NCI-H2081 treated with DMSO at 0.1 percent for 48 hours (cell line): ENCODE measurements around the gene C5orf15.
"Not testable (repeated sequence)": the region's sequence is repeated elsewhere in the genome, so short reads cannot be mapped to it uniquely, and the experiment has no call there.

Experiments
- DNase-seq: peaks from one replicate; lab custom pipeline; 2025; lab: John Stamatoyannopoulos, UW

C5orf15 gene

DNA sequence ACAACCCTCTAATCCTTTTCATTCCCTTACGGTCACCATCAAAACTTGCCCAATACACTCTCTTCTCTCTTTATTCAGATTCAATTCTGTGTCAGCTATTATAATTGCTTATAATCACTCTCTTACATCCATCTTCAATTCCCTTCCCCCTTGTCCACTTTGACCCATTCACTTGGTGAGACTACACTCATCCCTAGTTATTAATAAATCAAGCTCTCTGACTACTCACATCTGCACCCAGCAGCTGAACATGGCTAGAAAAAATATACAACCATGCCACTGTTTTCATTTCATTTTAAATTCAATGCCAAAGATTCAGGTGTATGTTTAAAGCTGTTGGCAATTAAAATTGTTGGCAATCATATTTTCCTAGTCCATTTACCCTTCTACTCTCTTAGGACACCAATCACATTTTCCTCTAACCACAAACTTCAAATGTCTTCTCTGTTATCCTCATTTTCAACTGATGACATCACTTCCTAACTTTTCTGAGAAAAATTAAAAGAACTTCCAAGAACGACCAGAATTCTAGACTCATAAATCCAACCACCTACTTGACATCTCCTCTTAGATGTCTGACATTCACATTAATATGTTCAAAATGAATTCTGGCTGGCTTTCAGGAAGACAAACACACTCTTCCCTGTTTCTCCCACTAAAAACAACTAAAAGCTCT is 5.5 kb downstream of the C5orf15 start:
- no peak for DNase-seq

DNA sequence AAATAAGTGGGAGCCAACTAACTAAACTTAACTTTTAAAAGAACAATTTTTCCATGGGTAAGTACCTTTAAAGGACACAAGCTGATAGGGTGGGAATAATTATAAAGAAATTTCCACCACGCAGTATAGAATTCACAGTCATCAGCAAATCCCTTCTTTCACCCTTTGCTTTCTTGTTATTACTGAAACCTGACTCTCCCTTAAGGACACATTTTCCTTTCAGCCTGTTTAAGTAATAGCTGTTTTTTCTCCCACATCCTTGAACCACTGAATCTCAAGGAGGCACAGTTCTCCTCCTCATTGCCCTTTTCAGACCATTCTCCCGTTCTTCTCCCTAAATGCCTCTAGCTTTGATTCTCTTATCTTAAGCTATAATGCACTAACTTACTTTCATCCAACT is 6.3 kb downstream of the C5orf15 start:
- no peak for DNase-seq

DNA sequence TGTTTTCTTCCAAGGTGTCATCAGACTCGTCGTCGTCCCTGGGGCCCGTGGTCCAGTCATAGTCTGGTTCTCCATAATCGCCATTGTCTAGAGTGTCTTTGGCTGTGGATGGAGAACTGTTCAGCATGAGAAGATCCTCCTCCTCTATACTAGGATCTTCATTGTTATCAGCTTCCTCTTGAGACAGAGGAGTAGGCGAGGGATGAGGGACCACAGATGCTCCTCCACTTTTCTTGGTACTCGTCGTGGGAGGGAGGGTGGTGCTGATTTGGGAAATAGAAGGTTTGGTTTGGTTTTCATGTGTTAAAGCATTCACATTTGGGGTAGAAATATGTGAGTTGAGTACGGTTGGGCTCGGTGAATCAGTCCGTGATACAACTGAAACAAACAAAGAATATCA is 8.8 kb downstream of the C5orf15 start:
- no peak for DNase-seq

- no peak for DNase-seq
Measured at GRCh38 chr5:133957591-133957990, 10.8 kb downstream of the C5orf15 start.

GRCh38 chr5:133957080-133957479 is 11.3 kb downstream of the C5orf15 start:
- DNase-seq = no peak

DNA sequence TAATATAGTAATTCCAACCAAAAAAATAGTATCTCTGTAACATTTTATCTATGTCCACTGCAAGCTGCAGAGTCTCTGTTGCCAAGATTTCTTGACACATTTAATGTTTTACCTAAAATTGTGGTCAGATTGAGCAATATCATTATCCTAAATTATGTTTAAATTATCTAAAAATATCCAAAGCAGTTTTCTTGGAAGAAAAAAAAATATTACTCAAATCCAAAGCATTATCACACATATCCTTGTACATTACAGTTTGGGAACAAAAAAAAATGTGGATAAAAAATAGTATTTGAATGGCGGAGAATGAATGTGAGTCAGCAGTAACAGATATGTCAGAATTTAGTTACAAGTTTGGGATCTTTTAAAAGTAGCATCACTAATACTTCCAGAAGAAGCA is 12.2 kb downstream of the C5orf15 start:
- not testable (repeated sequence) for DNase-seq

DNA sequence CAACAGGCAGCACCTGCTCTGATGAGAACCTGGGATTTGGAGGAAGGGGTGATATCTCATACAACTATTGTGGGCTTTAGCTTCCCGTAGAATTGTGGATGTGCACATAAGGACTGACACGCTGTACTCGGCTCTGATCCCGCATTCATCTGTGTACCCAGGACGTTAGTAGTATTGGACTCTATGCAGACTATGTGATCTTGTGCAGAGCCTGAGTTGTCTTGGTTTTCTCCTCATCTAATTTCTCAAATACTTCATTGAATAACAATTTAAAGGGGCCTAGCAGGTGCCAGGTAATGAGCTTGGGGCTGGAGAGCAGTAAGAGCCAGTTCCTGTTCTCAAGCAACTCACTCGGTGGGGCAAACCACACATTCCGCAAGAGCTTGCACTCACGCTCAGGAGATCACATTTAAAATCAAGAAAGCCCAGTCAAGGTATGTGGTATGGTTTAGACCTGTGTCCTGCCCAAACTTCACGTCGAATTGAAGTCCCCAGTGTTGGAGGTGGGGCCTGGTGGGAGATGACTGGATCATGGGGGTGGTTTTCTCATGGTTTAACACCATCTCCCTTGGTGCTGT is 14.8 kb downstream of the C5orf15 start:
- DNase-seq = no peak

DNA sequence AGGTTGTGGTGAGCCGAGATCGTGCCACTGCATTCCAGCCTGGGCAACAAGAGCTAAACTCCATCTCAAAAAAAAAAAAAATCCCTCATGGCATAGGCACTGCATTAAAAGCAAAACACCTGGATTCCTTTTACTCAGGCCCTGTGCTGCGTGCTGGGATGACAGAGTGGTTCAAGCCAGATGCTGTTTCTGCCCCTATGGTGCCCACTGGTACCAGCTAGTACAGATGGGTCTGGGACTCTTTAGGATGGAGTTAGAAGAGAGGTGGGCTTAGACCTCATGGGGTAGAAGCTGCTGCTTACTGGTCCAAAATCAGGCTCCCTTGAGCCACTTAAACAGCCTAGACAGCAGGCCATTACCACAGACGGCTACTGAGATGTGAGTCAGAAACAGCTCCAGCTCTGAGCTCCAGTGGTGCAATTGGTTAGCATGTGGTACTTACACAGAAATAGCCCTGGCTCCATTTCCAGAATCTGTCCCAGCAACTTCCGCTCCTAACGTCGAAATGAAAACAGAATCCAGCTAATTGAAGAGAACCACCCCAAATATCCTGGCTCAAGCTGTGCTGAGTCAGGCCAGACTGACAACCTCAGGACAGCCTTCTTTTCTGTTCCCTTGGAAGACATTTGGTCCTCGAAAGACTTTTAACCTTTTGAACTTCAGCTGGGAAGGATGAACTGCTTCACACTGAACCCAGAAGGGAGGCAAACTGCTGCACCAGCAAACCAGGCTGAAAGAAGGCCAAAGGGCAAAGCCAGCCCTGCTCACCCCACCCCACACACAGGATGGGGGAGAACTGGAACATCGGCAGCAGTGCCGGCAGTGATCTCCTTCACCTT is 15.5 kb downstream of the C5orf15 start:
- no peak for DNase-seq

DNA sequence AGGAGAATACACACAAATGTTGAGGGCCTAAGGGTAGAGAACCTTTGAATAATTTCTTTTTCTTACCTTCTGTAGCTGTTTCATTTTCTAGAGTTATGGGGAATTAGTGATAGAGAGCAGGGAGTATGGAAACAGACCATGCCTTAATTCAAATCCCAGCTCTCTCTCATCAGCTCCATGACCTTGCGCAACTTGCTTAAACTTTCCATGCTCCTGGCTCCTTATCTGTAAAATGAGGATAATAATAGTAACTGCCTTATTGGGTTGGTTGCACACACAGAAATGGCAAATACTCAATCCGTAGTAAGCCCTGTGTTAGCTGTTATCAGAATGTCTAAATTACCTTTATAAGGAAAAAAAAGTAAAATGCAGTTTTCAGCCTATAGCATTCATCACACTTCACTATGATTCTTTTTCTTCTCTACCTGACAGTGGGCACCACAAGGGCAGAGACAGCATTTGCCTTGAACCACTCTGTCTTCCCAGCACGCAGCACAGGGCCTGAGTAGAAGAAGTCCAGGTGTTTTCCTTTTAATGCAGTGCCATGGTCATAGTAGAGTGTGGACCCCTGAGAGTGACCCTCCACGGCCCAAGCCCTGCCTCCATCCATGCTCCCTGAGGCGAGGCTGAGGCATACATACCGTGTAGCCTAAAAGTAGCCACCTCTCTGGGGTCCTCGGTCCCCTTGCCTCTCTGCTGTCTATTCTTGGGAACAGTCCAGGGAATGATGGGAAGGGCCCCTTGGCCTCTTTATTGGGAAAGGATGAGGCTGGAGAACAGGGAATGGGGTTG is 17.4 kb downstream of the C5orf15 start:
- DNase-seq = no peak

- DNase-seq = no peak
Measured at GRCh38 chr5:133948721-133949120, 19.7 kb downstream of the C5orf15 start.

GRCh38 chr5:133947431-133947841 is 21.0 kb downstream of the C5orf15 start:
- DNase-seq = no peak

DNA sequence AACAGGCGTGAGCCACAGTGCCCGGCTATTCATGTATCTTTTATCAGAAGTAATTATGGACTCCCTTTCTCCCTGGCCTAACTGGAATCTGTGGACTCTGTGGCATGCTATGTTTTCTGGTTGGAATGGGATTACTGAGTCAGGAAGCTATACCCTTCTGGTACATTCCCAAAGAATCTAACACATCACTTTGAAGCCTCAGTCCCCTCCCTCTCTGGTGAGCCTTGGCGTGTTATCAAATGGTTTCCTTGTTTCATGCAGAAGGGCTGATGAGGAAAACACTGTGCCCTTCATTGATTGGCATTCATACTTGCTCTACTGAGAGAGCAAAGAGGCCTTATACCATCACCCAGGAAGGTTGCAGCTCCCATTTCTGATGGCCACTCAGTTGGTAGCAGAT is 22.9 kb downstream of the C5orf15 start:
- DNase-seq = no peak

- no peak for DNase-seq
Measured at GRCh38 chr5:133944263-133945185, 23.9 kb downstream of the C5orf15 start.

DNA sequence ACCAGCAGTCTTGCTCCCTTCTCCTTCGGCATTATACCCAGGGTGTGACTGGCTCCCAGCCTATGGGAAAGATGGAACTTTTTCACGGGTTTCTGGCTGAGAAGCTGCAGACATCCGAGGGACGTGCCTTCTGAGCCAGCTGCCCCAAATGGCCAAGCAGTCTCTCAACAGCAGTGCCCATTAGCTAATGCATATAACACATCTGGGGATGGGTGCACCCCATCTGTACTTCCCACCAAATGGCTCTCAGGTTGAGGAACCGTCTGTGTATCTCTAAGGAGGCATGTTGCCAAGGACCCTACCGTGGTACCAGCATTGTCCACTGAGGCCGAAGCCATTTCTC is 25.0 kb downstream of the C5orf15 start:
- no peak for DNase-seq

GRCh38 chr5:133942614-133943474 is 25.6 kb downstream of the C5orf15 start:
- DNase-seq = no peak

- DNase-seq = no peak
Measured at GRCh38 chr5:133941456-133942196, 26.8 kb downstream of the C5orf15 start.

- no peak for DNase-seq
Measured at GRCh38 chr5:133939668-133940067, 28.8 kb downstream of the C5orf15 start.

GRCh38 chr5:133938929-133939328 is 29.5 kb downstream of the C5orf15 start:
- DNase-seq = no peak

- DNase-seq = no peak
Measured at GRCh38 chr5:133938039-133938821, 30.2 kb downstream of the C5orf15 start.
